ENCODE results near the gene OR6C75.

GRCh38 chr12:55372521-55372920, 9.7 kb downstream of the OR6C75 start:
- TF ChIP-seq NFRKB (IDR thresholded peaks at IDR 0.05) (no peak), SUZ12 (IDR thresholded peaks at IDR 0.05) (no peak), FOXA1 (IDR thresholded peaks at IDR 0.05) (no peak), FOXK2 (IDR thresholded peaks at IDR 0.05) (no peak)

Data from HEK293T (cell line).